Breast epithelium (tissue), 3 donors: ENCODE data around the gene ARHGAP30.

Experiments
- CTCF ChIP-seq, 3 donors: fragments of 450-650 bp; IDR thresholded peaks; one replicate each; pipeline ENCODE4 v1.5.1; 2016 to 2017; ENCODE audit warnings: antibody characterized with exemption in 3 of 3, mild to moderate bottlenecking in 3 of 3, moderate library complexity in 3 of 3
- POLR2A ChIP-seq: fragments of 450-650 bp; IDR thresholded peaks from one replicate; pipeline ENCODE4 v1.6.1; 2016; ENCODE audit warnings: antibody characterized with exemption, mild to moderate bottlenecking, moderate library complexity
- POLR2AphosphoS5 ChIP-seq, 3 donors: sonication (generic); formaldehyde crosslinking; IDR thresholded peaks; one replicate each; pipeline ENCODE4 v1.6.1; 2017; ENCODE audit warnings: antibody characterized with exemption in 3 of 3

DNA sequence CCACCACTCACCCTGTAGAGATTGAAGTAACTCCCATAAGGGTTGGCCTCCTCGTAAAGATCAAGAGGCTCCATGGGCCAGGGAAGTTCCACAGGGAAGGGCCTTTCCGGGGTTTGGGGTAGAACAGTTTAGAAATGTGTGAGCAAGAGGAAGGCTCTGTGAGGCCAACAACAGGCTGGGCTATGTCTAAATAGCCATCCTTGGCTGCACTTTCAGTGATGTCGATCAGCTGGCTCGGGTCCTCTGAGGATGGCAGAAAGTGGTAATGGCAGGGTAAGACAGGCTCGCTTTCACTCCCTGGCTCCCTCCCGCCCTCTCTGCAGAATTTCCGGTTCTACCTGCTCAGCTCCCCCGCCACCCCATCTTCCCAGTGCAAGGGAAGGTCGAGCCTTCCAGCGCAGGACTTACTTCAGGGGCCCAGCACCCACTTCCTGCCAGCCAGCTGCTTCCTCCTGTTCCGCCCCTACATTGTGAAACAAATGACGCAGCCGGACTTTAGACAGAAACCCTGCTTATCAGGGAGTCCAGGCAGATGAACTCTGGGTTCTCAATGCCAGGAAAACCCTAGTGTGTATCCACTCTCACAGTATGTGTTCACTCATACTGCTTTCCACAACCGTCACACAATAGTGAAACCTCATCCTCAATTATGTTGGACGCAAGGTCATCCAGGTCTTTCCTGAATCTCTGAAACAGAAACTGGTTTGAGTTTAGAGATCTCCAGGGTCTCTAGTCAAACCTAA, 56.0 kb downstream of the ARHGAP30 start:
- TF ChIP-seq CTCF (IDR thresholded peaks at IDR 0.05) (peak in 1 of 3 donors; percentile 9), POLR2AphosphoS5 (IDR thresholded peaks at IDR 0.05) (peak; percentile 78 to 90 (median 81)), POLR2A (no peak)
